Measurements from ENCODE around the gene PSG5.
"Not testable (repeated sequence)": the region's sequence is repeated elsewhere in the genome, so short reads cannot be mapped to it uniquely, and the experiment has no call there.

The PSG5 gene

DNA sequence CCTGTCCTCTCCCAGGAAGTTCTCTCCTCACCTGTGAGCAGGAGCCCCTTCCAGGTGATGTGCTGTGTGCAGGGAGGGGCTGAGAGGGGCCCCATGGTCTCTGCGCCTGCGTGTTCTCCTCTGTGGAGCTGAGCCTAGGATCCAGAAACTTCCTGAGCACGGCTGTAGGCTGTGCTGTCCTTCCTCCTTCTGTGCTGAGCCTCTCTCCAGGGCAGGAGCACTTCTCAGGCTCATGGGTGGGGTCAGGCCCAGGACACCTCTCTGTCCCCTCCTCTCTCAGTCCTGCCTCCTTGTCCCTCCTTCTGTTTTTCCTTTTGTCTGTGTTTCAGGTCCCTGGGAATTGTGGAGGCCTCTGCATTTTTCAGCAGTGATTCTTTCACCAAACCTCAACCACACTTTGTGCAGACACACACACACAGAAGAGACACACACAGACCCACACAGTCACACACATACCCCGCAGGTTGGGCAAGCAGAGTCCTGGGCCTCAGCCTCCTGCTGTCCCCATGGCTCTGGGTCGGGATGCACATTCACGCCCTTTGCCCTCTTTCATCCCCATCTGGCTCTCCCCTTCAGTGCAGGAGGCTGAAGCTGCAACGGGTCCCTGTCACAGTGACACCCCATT lies at the start of gene PSG5:
TSS of gene PSG5 (minus strand) at position 226 of the 625 bp plus-strand sequence. CDS start at position 95, 131 bp downstream.
- not testable (repeated sequence) for DNase-seq

DNA sequence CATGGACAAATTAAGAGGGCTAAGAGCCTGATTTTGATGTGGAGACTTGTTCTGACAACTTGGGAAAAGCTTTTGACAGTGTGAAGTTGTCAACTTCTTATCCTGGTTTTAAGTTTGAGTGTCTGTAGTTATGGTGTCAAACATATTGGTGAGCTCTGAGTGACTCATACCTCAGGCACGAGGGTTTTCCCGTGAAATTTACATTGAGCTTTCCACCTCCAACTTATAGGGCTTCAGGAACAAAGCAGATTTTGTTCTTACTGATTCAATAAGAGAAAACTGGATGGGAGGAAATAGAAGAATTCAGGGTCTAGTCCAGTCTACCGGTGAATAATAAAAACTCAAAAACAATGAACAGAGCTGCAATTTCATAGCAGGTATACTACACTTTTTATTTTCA lies 49.4 kb upstream of the PSG5 start:
- not testable (repeated sequence) for DNase-seq

DNA sequence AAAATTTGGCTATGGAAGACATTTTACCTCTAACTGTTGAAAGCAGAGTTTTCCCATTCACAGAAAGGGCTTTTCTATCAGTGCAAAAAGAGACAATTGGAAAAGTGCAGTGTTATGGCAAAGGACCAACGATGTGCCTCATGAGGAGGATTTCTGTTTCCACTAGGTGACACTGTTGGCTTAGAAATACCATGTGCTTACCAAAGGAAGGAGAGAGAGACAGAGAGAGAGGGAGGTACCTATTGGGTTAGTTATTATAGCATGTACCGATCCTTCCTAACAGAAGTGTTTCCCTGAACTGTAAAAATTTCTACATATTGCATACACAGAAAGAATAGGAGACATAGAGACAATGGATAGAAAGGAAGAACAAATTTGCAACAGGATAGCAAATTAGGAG lies 43.0 kb upstream of the PSG5 start:
- DNase-seq, result no peak

DNA sequence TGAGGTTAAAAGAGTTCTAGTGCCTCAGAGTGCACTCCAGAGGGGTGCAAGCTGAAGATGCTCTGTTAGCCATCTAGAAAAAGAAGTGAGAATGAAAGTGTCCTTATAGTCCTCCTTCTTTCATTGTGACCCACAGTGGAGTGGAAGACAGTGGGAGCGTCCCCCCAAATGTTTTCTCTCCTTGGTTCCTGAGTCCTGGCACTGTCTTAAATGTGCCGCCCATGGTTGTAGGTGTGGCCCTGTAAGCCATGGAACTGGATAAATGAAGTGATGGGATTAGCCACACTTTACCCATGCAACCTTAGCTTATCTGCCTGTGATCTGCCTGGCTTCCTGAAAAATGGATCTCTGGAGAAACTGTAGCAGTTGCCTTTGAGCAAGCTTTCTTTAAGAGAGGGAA lies 42.4 kb upstream of the PSG5 start:
- DNase-seq, result not testable (repeated sequence)

DNA sequence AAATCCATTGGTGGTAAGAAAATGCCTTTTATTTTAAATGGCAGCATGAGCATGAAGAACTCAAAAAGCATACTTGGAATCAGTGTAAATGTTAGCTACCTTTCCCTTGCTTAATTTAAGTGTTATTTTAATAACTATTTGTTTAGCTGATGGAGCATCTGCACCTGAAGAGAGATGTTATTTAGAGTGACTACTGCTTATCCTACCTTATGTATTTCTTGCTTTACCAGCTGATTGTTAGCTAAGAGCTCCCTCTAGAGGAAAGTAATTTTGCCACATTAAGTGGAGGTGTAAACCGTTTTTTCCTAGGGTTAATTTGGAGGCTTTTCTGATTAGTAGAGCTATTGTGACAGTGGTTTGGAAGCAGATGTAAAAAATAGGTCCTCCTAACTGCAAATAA lies 40.6 kb upstream of the PSG5 start:
- DNase-seq, result not testable (repeated sequence)

DNA sequence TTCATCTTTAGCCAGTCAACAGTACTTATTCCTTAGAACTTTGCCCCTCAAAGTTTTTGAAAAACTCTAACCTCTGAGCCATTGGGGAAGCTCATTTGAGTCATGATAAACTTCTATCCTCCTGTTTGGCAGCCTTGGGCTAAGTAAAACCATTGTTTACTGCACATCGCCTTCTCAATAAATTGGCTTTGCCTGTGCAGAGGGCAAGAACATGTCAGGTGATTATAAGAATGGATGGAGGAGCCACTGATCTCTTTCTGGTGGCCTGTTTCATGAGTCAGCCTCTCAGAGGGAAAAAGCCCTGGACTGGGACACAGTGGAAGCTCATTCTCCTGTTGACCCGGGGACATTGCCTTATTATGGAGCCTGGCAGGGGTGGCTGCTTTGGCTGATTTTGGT lies 38.5 kb upstream of the PSG5 start:
- DNase-seq, result no peak

DNA sequence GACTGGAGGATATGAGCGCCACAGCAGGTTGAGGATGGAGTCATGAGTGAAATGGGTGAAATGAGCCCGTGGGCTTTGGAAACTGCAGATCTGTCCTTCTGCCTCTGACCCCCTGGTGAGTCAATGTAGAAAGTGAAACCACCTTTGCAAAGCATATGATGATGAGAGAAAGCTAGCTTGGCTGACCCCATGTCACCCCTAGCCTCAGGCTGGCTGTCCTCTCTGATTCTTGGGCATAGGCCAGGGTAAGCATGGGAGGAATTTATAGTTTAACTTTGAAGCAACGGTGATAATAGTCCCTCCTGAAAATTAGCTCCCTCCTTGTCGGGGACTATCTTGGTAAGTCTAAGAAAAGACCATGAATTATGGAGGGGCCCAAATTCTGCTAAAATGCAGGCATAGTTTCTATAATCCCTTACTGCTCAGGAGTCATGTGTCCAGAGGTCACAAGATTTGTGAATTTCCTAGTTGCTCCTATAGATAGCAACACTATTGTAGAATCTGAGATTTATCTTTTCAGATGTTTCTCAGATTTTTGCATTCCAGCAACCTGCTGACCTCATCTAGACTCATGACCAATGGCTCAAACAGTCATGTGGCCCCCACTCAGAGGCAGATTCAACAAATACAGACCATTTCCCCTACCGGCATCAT lies 38.0 kb upstream of the PSG5 start:
- DNase-seq, result not testable (repeated sequence)

DNA sequence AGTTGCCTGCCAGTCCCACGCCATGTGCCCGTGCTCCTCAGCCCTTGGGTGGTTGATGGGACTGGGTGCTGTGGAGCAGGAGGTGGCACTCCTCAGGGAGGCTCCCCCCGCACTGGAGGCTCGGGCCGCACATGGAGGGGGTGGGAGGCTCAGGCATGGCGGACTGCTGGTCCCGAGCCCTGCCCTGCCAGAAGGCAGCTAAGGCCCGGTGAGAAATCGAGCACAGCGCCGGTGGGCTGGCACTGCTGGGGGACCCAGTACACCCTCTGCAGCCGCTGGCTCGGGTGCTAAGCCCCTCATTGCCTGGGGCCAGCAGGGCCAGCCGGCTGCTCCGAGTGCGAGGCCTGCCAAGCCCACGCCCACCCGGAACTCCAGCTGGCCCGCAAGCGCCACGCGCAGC lies 35.6 kb upstream of the PSG5 start:
- DNase-seq, result not testable (repeated sequence)

DNA sequence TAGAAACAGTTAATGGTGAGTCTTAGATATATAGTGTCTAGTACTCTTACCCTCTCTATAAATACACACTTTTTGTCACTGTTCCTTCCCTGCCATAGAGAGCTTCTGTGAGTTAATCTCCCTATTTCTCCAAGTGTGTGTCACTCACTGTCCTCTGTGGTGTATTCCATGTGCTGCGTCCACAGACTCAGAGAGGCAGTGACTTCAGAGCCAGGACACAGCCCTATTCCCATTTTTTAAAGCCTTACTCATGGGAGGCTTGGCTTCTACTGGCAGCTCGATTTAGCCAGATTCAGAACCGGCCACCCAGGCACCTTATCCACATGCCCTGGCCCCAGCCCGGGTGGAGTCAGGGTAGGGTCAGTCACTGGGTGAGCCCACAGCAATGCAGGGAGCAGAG lies 32.8 kb upstream of the PSG5 start:
- DNase-seq, result not testable (repeated sequence)

DNA sequence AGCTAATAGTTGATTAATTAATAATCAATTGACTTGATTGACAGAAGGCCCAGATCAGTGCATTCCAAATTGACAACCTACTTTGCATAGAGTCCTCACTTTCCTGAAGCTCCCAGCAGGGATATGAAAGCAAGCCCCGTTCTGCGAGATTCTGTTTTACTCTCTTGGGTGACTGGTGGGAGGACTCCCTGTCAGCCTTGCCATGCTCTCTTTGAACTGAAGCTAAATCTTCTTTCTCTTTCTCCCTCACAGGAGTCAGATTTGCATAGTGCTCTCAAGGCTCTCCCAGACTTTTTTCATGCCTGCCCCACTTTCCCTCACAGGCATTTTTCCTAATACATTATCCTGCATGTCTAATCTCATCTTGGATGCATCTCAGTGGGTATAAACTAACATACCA lies 29.5 kb upstream of the PSG5 start:
- DNase-seq, result not testable (repeated sequence)

DNA sequence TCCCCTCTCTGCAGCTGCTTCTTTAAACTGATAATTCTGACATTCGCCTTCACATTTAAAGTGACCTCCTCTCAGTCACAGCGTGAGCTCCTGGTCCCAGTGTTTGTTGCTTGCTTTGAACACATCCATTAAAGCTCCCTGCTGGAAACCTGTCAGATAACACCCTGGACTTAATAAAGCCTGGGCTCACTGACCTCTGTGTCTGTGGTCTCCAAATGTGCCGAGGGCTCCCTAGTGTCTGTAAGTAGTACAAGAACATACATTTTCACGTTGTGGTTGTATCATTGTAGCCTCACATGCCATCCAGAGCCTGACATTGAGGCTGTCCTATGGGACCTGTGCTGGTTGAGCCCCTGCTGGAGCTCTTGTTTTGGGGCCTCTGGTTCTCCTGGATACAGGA lies 21.7 kb upstream of the PSG5 start:
- DNase-seq, result no peak

DNA sequence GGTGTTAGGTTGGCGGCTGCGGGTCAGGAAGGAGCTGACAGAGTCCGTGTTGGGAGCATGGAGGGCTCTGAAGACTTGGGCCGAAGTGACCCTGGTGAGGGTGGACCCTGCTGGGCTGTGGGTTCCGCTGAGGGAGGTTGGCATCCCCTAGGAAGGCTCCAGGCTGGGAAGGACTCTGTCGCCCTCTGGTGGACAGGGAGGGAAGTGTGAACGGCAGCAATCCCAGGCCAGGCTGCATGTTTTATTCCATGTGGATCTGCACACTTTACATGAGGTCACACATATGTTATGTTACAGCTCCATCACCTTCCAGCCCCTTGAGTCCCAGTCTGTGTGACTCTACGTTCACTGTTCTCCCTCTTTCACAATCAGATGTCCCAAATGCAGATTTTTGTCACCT lies 20.8 kb upstream of the PSG5 start:
- not testable (repeated sequence) for DNase-seq

DNA sequence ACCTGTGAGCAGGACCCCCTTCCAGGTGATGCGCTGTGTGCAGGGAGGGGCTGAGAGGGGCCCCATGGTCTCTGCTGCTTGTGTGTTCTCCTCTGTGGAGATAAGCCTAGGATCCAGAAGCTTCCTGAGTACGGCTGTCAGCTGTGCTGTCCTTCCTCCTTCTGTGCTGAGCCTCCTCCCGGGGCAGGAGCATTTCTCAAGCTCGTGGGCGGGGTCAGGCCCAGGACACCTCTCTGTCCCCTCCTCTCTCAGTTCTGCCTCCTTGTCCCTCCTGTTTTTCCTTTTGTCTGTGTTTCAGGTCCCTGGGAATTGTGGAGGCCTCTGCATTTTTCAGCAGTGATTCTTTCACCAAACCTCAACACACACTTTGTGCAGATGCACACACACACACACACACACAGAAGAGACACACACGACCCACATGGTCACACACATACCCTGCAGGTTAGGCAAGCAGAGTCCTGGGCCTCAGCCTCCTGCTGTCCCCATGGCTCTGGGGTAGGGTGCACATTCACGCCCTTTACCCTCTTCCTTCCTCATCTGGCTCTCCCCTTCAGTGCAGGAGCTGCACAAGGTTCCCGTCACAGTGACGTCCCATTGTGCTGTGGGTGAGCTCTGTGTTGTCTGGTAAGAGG lies 19.3 kb upstream of the PSG5 start, which contains the start of gene PSG4:
TSS of gene PSG4 (minus strand) at position 168 of the 635 bp plus-strand sequence. CDS start at position 66, 102 bp downstream.
- DNase-seq, result not testable (repeated sequence)

DNA sequence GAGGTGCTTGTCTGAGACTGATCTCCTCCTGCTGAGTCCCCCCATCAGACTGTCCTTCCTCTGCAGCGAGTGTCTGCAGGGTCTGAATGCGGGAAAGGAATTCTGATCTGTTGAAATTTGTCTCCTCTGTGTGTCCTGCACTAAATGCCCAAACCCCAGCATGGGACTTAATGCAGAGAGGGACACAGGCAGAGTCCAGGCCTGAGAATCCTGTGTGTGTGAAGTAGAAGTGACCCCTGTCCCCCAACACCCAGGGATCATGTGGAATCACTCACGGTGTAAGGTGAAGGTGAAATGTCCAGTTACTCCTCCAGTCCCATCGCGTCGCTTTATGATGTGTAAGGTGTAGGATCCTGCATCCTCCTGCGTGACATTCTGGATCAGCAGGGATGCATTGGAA lies 17.3 kb upstream of the PSG5 start:
- DNase-seq, result not testable (repeated sequence)

DNA sequence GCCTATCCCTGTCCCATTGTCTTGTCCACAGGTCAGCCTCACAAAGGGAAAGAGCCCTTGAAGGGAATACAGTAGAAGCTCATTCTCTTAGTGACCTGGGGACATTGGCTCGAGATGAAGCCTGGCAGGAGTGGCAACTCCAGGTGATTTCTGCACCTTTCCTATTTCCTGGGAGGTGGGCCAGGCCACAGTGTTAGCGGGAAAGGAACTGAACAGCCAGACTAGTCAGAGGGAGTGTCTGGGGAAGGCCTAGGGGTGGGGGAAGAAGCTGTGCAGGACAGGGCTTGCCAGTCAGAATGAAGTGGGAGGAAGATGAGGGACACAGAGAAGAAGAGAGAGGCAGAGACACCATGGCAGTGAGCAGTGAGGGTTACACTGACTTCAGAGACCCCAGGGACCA lies 15.6 kb upstream of the PSG5 start:
- not testable (repeated sequence) for DNase-seq

DNA sequence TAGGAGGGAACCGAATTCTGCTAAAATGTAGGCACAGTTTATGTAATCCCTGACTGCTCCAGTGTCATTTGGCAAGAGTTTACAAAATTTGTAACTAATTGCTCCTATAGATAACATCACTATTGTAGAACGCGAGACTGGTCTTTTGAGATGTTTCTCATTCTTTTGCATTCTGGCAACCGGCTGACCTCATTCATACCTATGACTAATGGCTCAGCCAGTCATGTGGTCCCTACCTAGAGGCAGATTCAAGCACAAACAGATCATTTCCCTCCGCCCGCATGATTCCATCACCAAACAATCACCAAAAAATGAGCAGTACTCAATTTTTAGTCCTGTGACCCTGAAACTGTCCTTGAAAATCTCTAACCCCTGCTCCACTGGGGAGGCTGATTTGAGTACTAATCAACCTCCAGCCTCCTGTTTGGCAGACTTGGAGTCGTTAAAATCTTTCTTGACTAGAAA lies 15.0 kb upstream of the PSG5 start:
- DNase-seq, result not testable (repeated sequence)

DNA sequence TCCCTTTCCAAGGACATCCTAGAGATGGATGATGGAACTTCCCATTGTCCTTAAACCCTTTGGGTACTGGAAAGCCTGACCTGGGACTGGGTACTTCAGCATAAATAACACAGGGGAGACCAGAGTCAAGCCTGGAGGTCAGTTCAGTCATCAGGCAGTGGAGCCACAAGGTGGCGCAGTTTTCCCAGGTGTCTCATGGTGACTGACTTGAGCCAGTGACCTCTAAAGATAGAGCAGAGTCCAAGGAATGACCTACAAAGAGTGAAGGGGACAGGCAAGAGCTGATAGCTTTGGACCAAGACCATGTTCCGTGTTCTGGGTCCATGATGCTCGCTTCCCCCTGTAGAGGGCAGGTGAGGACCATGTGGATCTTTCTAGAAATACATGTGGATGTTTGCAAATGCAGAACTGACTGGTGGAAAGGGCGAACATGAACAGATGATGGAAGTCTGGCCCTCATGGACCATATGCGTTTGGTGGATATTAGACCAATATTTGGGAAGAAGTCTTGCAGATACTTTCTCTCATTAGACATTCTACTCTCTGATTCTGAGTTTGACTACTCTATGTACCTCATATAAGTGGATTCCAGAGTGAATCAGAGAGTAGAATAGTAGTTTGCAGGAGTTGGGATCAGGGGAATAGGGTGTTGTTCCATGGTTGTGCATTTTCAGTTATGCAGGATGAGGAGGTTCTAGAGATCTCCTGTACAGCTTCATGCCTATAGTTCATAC lies 12.5 kb upstream of the PSG5 start:
- DNase-seq, result not testable (repeated sequence)

DNA sequence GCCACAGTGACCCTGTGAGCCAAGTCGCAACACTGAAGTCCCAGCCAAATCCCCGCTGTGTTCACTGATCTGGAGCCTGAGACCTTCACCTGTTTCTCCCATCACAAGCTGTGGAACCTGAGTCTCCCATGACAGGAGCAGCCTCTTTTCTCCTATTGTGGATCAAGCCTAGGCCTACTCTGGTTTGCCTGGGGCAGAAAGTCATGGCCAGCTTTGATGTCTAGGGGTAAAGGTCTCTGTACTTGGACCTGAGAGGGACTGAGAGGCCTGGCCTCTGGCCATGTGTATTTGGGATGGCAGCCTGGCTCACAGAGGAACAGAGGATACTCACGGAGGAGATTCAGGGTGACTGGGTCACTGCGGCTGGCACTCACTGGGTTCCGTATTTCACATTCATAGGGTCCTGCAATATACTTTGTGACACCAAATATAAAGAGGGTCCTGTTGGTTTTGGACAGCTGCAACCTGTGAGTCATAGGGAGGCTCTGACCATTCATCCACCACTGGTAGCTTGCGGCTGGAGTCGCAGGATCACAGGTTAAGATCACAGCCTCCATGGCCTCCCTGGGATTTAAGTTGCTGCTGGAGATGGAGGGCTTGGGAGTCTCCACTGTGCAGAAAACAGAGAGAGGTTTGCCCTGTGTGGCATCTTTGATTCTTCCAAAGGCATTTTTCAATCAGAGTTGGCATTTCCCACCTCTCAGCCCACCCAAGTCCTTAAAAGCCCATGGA lies 11.5 kb upstream of the PSG5 start:
- DNase-seq, result not testable (repeated sequence)

DNA sequence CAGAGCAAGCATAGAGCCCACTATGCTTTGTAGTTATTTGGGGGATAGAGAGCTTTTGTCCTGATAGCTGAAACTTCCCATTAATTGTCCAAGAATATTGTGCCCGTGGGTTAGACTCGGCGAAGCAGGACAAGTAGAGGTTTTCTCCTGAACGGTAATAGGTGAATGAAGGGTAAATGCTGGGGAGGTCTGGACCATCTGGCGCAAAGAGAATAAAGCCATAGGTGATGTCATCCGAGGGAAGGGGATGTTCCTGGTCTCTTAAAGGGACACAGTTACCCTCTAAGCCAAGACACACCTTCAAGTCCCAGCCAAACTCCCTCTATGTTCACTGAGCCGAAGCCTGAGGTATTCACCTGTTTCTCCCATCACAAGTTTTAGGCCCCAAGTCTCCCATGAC lies 8.1 kb upstream of the PSG5 start:
- DNase-seq, result not testable (repeated sequence)

DNA sequence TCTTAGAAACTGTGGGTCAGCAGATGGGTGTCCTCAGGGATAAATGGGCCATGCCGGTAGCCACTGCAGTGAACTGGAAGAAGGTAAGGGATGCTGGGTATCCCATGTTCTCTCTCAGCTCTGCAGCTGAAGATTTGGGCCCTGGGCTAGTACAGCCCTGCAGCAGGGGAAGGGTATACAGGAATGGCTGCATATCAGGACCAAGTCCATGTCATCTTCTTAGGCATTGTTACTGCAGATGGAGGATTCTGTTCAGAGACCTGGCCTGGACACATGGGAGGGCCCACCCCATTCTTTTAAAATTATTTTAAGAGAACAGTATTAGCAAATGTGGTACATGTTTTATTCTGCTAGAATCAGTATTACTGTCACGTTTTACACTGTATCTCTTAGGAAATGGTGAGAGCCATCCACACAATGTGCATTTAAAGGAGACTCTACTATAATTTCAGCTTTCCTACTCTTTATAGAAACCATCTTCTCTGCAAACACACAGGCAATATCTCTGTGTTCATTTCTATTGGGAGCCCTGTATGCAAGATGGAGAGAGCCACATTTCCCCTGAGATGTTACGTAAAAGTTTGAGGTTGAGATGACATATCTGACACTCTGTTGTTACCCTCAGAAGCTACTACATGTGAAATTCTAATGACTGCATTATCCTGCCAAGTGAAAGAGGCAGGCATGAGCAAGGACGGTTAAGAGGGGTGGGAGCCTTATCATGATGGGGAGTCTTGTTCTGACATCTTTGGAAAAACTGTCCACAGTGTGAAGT lies 6.2 kb upstream of the PSG5 start:
- not testable (repeated sequence) for DNase-seq

DNA sequence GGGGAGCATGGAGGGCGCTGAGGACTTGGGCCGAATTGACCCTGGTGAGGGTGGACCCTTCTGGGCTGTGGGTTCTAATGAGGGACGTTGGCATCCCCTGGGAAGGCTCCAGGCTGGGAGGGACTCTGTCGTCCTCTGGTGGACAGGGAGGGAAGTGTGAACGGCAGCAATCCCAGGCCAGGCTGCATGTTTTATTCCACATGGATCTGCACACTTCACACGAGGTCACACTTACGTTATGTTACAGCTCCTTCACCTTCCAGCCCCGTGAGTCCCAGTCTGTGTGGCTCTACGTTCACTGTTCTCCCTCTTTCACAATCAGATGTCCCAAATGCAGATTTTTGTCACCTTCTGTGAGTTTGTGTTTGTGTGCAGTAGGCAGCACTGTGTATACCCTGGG lies 1.8 kb upstream of the PSG5 start:
- DNase-seq, result not testable (repeated sequence)
